Activated CD4-positive, alpha-beta T cell treated with anti-CD3 and anti-CD28 coated beads, Interleukin-2, amount 50 U/mL, for 4 hours (primary cell): ENCODE data around the gene ELOVL5.
"Not testable (repeated sequence)": the region's sequence is repeated elsewhere in the genome, so short reads cannot be mapped to it uniquely, and the experiment has no call there.

ENCODE experiments used
- DNase-seq, 2 experiments: peaks; one replicate each; pipeline ENCODE4 v3.0.0-alpha.2; 2020

ELOVL5 gene

GRCh38 chr6:53348371-53349208, at the start of gene ELOVL5:
Gene ELOVL5 (minus strand): TSS chr6:53348950. CDS start chr6:53295699, 53,251 bp downstream.
- DNase-seq: peak; percentile 97

GRCh38 chr6:53397283-53397682, 48.5 kb upstream of the ELOVL5 start:
- no peak for DNase-seq

GRCh38 chr6:53395986-53396385, 47.2 kb upstream of the ELOVL5 start:
- no peak for DNase-seq

- DNase-seq: no peak
Observed at GRCh38 chr6:53394704-53395103, 46.0 kb upstream of the ELOVL5 start.

GRCh38 chr6:53391170-53391569, 42.4 kb upstream of the ELOVL5 start:
- DNase-seq: no peak

- no peak for DNase-seq
Observed at GRCh38 chr6:53390010-53390409, 41.3 kb upstream of the ELOVL5 start.

- DNase-seq: not testable (repeated sequence)
Observed at GRCh38 chr6:53388615-53389014, 39.9 kb upstream of the ELOVL5 start.

- DNase-seq: no peak
Observed at GRCh38 chr6:53382421-53382820, 33.7 kb upstream of the ELOVL5 start.

- DNase-seq: no peak
Observed at GRCh38 chr6:53378208-53378607, 29.5 kb upstream of the ELOVL5 start.

GRCh38 chr6:53377793-53378192, 29.0 kb upstream of the ELOVL5 start:
- DNase-seq: no peak

- DNase-seq: no peak
Observed at GRCh38 chr6:53377289-53377688, 28.5 kb upstream of the ELOVL5 start.

GRCh38 chr6:53376661-53377226, 28.0 kb upstream of the ELOVL5 start:
- no peak for DNase-seq

- no peak for DNase-seq
Observed at GRCh38 chr6:53375847-53376246, 27.1 kb upstream of the ELOVL5 start.

GRCh38 chr6:53373638-53374037, 24.9 kb upstream of the ELOVL5 start:
- no peak for DNase-seq

GRCh38 chr6:53369876-53370515, 21.2 kb upstream of the ELOVL5 start:
- DNase-seq: no peak

GRCh38 chr6:53369051-53369450, 20.3 kb upstream of the ELOVL5 start:
- DNase-seq: no peak

- DNase-seq: no peak
Observed at GRCh38 chr6:53366128-53366641, 17.4 kb upstream of the ELOVL5 start.

GRCh38 chr6:53363341-53364079, 14.8 kb upstream of the ELOVL5 start:
- DNase-seq: no peak

- peak; percentile 10 to 21 for DNase-seq
Observed at GRCh38 chr6:53361549-53362031, 12.8 kb upstream of the ELOVL5 start.

GRCh38 chr6:53360093-53360912, 11.6 kb upstream of the ELOVL5 start:
- no peak for DNase-seq

- no peak for DNase-seq
Observed at GRCh38 chr6:53359843-53360092, 11.0 kb upstream of the ELOVL5 start.
